Kidney epithelial cell (primary cell): ENCODE results near the gene PRKAR1B. TPM values are rescaled to one million over a fixed set of nuclear protein-coding genes. Genes with fewer than 3 reads are reported as not detected.

ENCODE experiments used
- DNase-seq: peaks from one replicate; pipeline ENCODE4 v3.0.0-alpha.2; 2010; ENCODE audit warnings: low read depth
- H3K27me3 ChIP-seq: 2 replicates; pipeline ENCODE4 v1.6.0; 2011; ENCODE audit warnings: low read length; ENCODE audit not compliant: control insufficient read depth, insufficient read depth
- H3K36me3 ChIP-seq: 2 replicates; pipeline ENCODE4 v1.5.1; 2011; ENCODE audit warnings: low read length; ENCODE audit not compliant: control insufficient read depth, insufficient read depth
- H3K4me3 ChIP-seq: 2 replicates; pipeline ENCODE4 v1.5.1; 2011; ENCODE audit warnings: low read depth, mild to moderate bottlenecking, control low read depth, low read length
- CTCF ChIP-seq: IDR thresholded peaks from 2 replicates; pipeline ENCODE4 v1.5.1; 2011; ENCODE audit warnings: mild to moderate bottlenecking, moderate library complexity, low read length, control low read depth, inconsistent platforms; ENCODE audit not compliant: insufficient read depth, poor library complexity, severe bottlenecking
- total RNA-seq: library from RNA; depleted of rRNA; stranded (reverse); fragments of >200 nt; gene quantifications from 2 replicates; pipeline ENCODE4 v1.2.3, GENCODE V29; 2015

The PRKAR1B gene
- total RNA-seq, 1 donor from 2014 or later, result 23.8 TPM

GRCh38 chr7:604001-604883, 122.8 kb downstream of the PRKAR1B start:
- Histone ChIP-seq H3K4me3 (no peak overlapping the region), H3K27me3 (no peaks in the 10 kb centered on the region), H3K36me3 (no peaks in the 10 kb centered on the region)
- TF ChIP-seq CTCF, result no peak
- no peak for DNase-seq

DNA sequence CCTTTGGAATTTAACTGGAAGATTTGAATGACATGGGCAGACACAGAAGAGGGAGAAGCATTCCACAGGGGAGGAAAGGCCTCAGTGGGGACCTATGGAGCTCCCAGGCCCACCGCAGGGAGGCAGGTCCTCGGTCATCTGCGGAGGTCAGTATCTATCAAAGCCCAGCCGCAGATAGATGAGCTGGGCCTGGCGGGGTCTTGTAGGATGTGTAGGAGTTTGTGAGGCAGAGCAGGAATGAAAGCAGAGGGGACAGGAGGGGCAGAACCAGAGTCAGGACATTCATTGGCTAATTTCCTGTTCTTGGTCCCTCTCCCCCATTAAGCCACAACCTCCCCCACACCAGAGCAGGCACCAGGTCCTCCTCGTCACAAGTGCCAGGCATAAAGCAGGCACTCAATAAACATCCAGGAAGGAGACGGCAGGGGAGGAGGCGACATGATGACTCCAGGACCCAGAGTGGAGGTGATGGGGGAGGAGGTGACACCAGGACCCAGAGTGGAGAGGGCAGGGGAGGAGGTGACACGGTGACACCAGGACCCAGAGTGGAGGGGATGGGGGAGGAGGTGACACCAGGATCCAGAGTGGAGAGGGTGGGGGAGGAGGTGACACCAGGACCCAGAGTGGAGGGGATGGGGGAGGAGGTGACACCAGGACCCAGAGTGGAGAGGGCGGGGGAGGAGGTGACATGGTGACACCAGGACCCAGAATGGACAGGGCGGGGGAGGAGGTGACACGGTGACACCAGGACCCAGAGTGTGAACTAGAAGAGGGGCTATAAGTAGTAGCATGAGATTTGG, 123.7 kb downstream of the PRKAR1B start:
- H3K27me3 ChIP-seq, result no peaks in the 10 kb centered on the region
- no peaks in the 10 kb centered on the region for H3K36me3 ChIP-seq
- TF ChIP-seq CTCF, result no peak
- DNase-seq, result no peak
- H3K4me3 ChIP-seq, result no peak overlapping the region

DNA sequence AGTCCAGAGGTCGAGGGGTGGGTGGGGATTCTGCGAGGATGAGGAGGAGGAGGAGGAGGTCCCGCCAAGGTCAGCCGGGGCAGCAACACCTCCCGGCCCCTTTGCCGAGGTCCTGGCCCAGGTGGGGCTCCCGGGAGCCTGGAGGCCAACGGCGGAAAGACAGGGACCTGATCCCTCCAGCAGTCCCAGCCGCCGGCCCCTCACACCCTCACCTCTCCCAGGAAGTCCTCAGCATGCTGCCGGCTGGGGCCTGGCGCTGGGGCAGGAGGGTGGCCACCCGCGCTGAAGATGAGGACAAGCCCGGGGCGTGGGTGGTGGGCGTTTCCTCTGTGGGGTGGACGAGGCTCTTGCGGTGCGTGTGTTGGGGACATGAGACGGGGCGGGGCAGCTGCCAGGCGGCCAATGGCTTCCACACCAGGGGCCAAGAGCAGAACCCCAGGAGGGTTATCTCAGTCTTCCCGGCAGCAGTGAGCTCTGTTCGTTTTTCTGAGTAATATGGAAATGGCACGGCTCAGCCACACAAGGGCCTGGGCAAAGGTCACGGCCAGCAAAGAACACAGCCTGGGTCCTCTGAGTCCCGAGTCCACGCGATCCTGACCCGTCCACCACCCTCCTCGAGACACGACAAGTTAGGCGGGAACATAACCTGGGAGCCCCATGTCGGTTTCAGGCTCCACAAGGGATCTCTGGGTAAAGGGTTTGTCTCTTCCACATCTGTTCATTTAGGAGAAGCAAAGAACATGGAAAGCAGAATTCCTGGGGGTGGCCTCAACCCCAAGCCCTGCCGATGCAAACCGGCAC, 124.5 kb downstream of the PRKAR1B start:
- H3K27me3 ChIP-seq, result no peaks in the 10 kb centered on the region
- H3K4me3 ChIP-seq, result no peak overlapping the region
- DNase-seq, result no peak
- no peak for TF ChIP-seq CTCF
- no peaks in the 10 kb centered on the region for H3K36me3 ChIP-seq

DNA sequence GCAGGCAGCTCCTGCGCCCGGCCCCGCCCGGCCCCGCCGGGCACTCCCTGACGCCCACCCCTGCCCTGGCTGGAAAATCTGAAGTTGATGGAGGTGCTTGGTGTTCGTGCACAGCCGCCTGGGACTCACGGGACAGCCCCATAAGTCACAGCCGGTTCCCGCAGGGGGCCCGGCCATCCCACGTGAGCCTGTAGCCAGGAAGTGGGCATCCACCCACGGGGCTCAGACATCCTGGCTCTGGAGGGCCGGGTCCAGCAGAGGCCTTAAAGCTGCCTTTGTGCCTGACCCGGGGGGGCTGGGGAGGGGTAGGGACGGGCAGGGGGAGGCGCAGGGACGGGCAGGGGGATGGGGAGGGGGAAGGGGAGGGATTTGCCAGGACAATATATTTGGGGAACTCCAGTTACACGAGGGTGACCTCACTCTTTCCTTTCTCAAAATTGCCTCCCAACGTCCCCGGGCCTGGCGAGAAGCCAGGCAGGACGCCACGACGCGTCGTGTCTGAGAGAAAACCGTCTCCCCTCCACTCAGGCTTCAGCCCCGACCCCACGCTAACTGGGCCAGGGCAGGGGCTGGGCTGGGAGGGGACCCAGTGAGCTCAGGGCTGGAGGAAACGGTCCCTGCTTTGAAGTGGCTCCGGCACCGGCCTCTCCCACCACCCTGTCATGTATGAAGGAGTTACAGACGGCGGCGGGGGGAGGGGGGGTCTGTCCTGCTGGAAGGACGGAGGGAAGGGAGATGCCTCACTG, 125.3 kb downstream of the PRKAR1B start:
- Histone ChIP-seq H3K36me3 (no peaks in the 10 kb centered on the region), H3K4me3 (no peak overlapping the region), H3K27me3 (no peaks in the 10 kb centered on the region)
- TF ChIP-seq CTCF, result no peak
- DNase-seq, result no peak

DNA sequence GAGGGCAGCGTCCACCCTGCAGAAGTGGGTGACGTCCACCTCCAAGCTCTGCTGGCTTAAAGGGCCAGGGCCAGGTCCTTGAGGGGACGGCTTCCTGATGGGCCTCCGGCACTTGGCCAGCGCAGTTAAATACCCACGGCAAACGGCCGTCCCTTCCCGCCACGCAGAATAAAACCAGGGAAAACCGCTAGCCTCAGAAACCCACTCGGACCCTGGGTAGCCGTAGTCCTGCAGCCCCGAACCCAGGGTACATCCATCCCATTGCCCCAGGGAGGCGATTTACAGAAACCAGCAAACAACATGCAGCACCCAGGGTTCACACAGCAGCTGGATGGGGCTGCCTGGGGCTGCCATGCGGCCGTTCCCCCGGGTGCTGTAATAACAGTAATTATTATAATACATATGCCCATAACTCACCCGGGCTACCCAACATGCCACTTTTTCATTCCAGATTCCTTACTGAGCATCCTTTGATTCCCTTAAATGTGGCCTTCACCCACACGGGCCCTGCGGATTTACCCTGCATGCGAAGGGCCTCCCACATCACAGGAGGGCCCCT, 126.0 kb downstream of the PRKAR1B start:
- no peak for DNase-seq
- Histone ChIP-seq H3K36me3 (no peaks in the 10 kb centered on the region), H3K4me3 (no peak overlapping the region), H3K27me3 (no peaks in the 10 kb centered on the region)
- TF ChIP-seq CTCF, result no peak
